Gastrocnemius medialis (tissue), 4 donors: ENCODE results near the gene COX4I1.

Experiments used
- CTCF ChIP-seq, 5 experiments: fragments of 450-650 bp in 3 of 5; fragments of 200-600 bp in 2 of 5; sonication (generic) in 2 of 5; IDR thresholded peaks in 4 of 5; conservative IDR thresholded peaks in 1 of 5; 1 replicate in 4 of 5; 2 replicates in 1 of 5; pipeline ENCODE4 v1.5.1; 2016 to 2019; ENCODE audit warnings: antibody characterized with exemption in 5 of 5, mild to moderate bottlenecking in 3 of 5, moderate library complexity in 3 of 5
- POLR2A ChIP-seq, 2 donors: fragments of 450-650 bp; IDR thresholded peaks; one replicate each; pipeline ENCODE4 v1.6.1; 2017; ENCODE audit warnings: antibody characterized with exemption in 2 of 2, mild to moderate bottlenecking in 2 of 2, moderate library complexity in 2 of 2

GRCh38 chr16:85840395-85840794 lies 40.9 kb downstream of the COX4I1 start:
- no peak for TF ChIP-seq CTCF (IDR thresholded peaks at IDR 0.05 in 4 of 5, conservative IDR thresholded peaks at IDR 0.05 in 1 of 5)
- TF ChIP-seq POLR2A (IDR thresholded peaks at IDR 0.05): no peak
